Activated CD8-positive, alpha-beta memory T cell treated with anti-CD3 and anti-CD28 coated beads, Interleukin-2, amount 50 U/mL, for 1 hour (primary cell): Measurements from ENCODE around the gene GNA12.

ENCODE experiments used
- DNase-seq: peaks from one replicate; pipeline ENCODE4 v3.0.0-alpha.2; 2020; ENCODE audit errors: extremely low read depth

Gene GNA12

GRCh38 chr7:2844153-2845033 is at the start of gene GNA12:
TSS of gene GNA12 (minus strand) at chr7:2844308. CDS start at chr7:2844161, 147 bp downstream.
- DNase-seq, result peak; percentile 89

- DNase-seq, result no peak
Measured at GRCh38 chr7:2893411-2893861, 49.3 kb upstream of the GNA12 start.

GRCh38 chr7:2892549-2892948 is 48.4 kb upstream of the GNA12 start:
- no peak for DNase-seq

- no peak for DNase-seq
Measured at GRCh38 chr7:2887816-2888215, 43.7 kb upstream of the GNA12 start.

GRCh38 chr7:2886900-2887299 is 42.8 kb upstream of the GNA12 start:
- DNase-seq, result no peak

- DNase-seq, result no peak
Measured at GRCh38 chr7:2886391-2886790, 42.3 kb upstream of the GNA12 start.

GRCh38 chr7:2884161-2884560 is 40.1 kb upstream of the GNA12 start:
- no peak for DNase-seq

- DNase-seq, result no peak
Measured at GRCh38 chr7:2883101-2883500, 39.0 kb upstream of the GNA12 start.

GRCh38 chr7:2882111-2882510 is 38.0 kb upstream of the GNA12 start:
- no peak for DNase-seq

GRCh38 chr7:2880874-2881533 is 36.9 kb upstream of the GNA12 start:
- DNase-seq, result no peak

GRCh38 chr7:2880051-2880450 is 35.9 kb upstream of the GNA12 start:
- DNase-seq, result no peak

- no peak for DNase-seq
Measured at GRCh38 chr7:2879354-2879753, 35.2 kb upstream of the GNA12 start.

GRCh38 chr7:2878306-2878705 is 34.2 kb upstream of the GNA12 start:
- no peak for DNase-seq

- no peak for DNase-seq
Measured at GRCh38 chr7:2876031-2876731, 32.1 kb upstream of the GNA12 start.

GRCh38 chr7:2873686-2874551 is 29.8 kb upstream of the GNA12 start:
- DNase-seq, result no peak

GRCh38 chr7:2873146-2873545 is 29.0 kb upstream of the GNA12 start:
- no peak for DNase-seq

GRCh38 chr7:2872296-2872874 is 28.3 kb upstream of the GNA12 start:
- DNase-seq, result no peak

GRCh38 chr7:2870471-2870931 is 26.4 kb upstream of the GNA12 start:
- no peak for DNase-seq

- DNase-seq, result no peak
Measured at GRCh38 chr7:2869981-2870380, 25.9 kb upstream of the GNA12 start.

GRCh38 chr7:2866601-2867000 is 22.5 kb upstream of the GNA12 start:
- no peak for DNase-seq
